GM12873 (cell line): ENCODE data around the gene SDCBP2.

Experiments used
- CTCF ChIP-seq: IDR thresholded peaks from 2 replicates; pipeline ENCODE4 v1.5.1; 2012; ENCODE audit warnings: low read depth, mild to moderate bottlenecking, moderate library complexity, low read length, control low read depth; ENCODE audit not compliant: insufficient read depth; ENCODE audit errors: missing control alignments

The SDCBP2 gene

GRCh38 chr20:1337441-1337840, 8.5 kb upstream of the SDCBP2 start:
- no peak for TF ChIP-seq CTCF

GRCh38 chr20:1336699-1337367, 7.9 kb upstream of the SDCBP2 start:
- TF ChIP-seq CTCF: no peak

- TF ChIP-seq CTCF: no peak
Measured at GRCh38 chr20:1335961-1336698, 7.2 kb upstream of the SDCBP2 start.

GRCh38 chr20:1334761-1335160, 5.8 kb upstream of the SDCBP2 start:
- no peak for TF ChIP-seq CTCF

- TF ChIP-seq CTCF: no peak
Measured at GRCh38 chr20:1334370-1334731, 5.4 kb upstream of the SDCBP2 start.

GRCh38 chr20:1333462-1334369, 4.8 kb upstream of the SDCBP2 start:
- no peak for TF ChIP-seq CTCF

GRCh38 chr20:1332749-1333300, 3.9 kb upstream of the SDCBP2 start:
- TF ChIP-seq CTCF: no peak
